ENCODE measurements around the gene COX17. TPM values are rescaled to one million over a fixed set of nuclear protein-coding genes. Genes with fewer than 3 reads are reported as not detected.
"Not testable (repeated sequence)": the region's sequence is repeated elsewhere in the genome, so short reads cannot be mapped to it uniquely, and the experiment has no call there.

COX17 gene
- total RNA-seq, 1 experiment from 2014 or later = 38.5 TPM

DNA sequence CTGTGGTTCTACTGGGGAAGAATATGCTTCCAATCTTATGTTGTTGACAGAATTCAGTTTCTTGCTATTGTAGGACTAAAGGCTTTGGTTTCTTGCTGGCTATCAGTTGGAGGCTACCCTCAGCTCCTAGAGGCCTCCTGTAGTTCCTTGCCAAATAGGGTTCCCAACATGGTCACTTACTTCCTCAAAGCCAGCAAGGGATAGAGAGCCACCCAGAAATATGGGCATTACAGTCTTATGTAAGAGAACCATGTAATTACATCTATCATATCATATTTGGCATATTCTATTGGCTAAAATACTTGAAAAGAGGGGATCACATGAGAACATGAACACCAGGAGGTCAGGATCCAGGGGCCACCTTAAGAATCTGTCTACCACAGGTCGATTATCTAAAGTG is 6.2 kb upstream of the COX17 start:
- H3K4me3 ChIP-seq (ENCODE audit: insufficient read depth, low read depth, low read length) = no peak overlapping the region
- no peak for DNase-seq
- H3K36me3 ChIP-seq (replicated peaks; ENCODE audit: control insufficient read depth, insufficient read depth, low read length) = no peaks in the 10 kb centered on the region
- H3K27me3 ChIP-seq (ENCODE audit: control insufficient read depth, insufficient read depth, low read length) = no peaks in the 10 kb centered on the region

DNA sequence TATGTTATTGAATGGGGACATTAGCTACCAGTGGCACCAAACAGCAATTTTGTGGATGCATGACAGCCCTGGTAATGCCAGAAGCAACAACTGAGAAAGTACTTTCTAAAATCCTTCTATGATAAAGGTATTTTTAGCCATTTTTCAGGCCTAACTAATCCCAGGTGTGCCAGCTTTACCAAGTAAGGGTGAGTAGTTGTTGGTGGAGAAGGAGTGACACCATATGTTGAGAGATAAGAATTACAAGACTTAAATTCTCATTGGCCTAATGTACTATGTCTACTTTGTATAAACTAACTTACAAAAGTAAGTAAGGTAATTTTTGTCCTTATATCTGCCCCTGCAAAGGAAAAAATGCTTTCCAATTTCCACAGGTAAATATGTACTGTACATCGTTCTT is 4.1 kb upstream of the COX17 start:
- Histone ChIP-seq H3K36me3 (replicated peaks; ENCODE audit: control insufficient read depth, insufficient read depth, low read length) (no peaks in the 10 kb centered on the region), H3K27me3 (ENCODE audit: control insufficient read depth, insufficient read depth, low read length) (no peaks in the 10 kb centered on the region), H3K4me3 (ENCODE audit: insufficient read depth, low read depth, low read length) (no peak overlapping the region)
- DNase-seq = no peak

DNA sequence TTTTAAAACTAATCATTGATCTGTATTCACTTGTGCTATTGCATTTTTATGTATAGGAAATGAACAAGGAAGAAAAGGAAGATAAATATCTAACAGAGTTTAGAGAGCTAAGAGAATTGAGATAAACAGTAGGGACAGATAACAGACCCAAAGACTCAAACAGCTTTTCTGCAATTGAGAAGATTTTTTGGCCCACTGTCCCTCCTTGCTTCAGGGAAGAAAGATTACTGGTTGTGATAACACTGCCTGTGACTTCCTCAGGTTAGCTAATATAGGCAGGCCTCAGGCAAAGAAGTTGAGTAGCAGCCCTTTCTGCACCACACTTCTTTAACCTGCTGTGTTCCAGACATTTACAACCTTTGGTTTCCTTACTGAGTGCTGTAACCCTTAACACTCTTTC is 2.7 kb upstream of the COX17 start:
- no peaks in the 10 kb centered on the region for H3K27me3 ChIP-seq (ENCODE audit: control insufficient read depth, insufficient read depth, low read length)
- DNase-seq = no peak
- H3K36me3 ChIP-seq (replicated peaks; ENCODE audit: control insufficient read depth, insufficient read depth, low read length) = no peaks in the 10 kb centered on the region
- H3K4me3 ChIP-seq (ENCODE audit: insufficient read depth, low read depth, low read length) = no peak overlapping the region

DNA sequence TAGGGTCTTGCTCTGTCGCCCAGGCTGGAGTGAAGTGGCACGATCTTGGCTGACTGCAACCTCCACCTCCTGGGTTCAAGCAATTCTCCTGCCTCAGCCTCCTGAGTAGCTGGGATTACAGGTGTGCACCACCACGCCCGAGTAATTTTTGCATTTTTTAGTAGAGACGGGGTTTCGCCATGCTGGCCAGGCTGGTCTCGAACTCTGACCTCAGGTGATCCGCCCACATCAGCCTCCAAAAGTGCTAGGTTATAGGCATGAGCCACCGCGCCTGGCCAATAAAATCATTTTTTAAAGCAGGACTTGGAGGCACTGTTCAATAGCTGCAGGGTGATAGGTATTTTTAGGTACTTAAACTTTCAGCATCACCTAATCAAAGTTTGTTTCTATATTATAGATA is 1.0 kb upstream of the COX17 start:
- H3K27me3 ChIP-seq (ENCODE audit: control insufficient read depth, insufficient read depth, low read length); H3K4me3 ChIP-seq (ENCODE audit: insufficient read depth, low read depth, low read length); DNase-seq; H3K36me3 ChIP-seq (replicated peaks; ENCODE audit: control insufficient read depth, insufficient read depth, low read length): not testable (repeated sequence)

DNA sequence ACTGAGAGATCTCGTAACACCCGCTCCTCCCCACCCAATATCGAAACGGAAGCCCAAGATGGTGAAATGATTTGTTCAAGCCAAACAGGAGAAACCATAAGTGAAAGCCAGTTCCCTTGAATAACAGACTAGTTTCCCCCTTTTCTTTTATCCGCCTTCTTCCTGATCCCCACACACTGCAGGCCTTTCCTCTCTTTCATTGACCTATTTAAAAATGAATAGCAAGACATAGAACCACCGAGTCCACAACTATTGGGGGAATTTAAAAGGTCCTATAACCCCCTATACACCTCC is 382 bp upstream of the COX17 start:
- Histone ChIP-seq H3K27me3 (ENCODE audit: control insufficient read depth, insufficient read depth, low read length) (no peaks in the 10 kb centered on the region), H3K4me3 (ENCODE audit: insufficient read depth, low read depth, low read length) (peak overlapping the region; percentile 80), H3K36me3 (replicated peaks; ENCODE audit: control insufficient read depth, insufficient read depth, low read length) (peaks cover 7% of the 10 kb centered on the region)
- DNase-seq = no peak

DNA sequence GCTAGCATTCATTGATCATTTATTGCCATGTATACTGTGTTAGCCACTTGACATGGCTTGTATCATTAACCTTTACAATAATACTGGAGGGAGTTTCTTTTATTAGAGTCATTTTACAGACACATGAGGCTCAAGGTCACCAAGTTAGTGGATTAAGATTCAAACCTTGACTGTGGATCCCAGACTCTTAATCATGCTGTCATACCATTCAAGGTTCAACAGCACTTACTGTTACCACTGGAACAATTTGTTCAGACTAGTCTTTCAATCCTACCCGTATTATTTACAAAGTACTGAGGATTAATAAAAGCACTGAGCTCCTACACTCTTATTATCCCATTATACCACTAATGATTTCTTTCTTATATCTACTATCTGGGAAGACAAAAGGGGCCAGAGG is 1.2 kb downstream of the COX17 start:
- H3K27me3 ChIP-seq (ENCODE audit: control insufficient read depth, insufficient read depth, low read length) = no peaks in the 10 kb centered on the region
- no peak for DNase-seq
- peaks cover 7% of the 10 kb centered on the region for H3K36me3 ChIP-seq (replicated peaks; ENCODE audit: control insufficient read depth, insufficient read depth, low read length)
- no peak overlapping the region for H3K4me3 ChIP-seq (ENCODE audit: insufficient read depth, low read depth, low read length)

DNA sequence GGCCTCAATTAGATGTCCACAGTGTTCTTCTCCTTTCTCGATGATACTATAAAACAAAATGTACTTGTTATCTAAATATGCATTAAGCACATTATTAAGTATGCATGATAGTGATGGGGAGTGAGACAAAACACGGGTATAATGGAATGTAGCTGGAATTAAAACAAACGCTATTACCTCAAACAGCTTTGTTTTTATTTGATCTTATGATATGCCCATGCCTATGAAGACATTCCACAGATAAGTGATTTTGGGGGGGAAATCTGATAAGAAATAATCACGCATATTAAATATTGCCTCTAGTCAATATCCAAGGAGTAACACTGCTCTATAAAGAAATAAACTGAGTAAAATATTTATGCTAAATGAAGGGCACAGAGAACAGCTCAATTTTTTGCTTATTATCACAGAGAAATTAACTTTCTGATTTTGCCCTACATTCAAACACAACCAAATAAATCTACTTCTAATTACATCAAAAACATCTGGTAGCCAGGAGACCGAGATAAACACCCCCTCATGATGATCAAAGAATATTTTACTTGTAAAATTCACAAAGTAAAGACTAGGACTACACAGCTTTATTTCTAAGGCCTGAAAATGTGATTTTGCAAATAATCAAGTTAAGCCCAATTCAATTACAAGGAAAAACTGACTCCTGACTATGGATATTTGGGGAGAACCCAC is 1.9 kb downstream of the COX17 start:
- no peaks in the 10 kb centered on the region for H3K27me3 ChIP-seq (ENCODE audit: control insufficient read depth, insufficient read depth, low read length)
- H3K36me3 ChIP-seq (replicated peaks; ENCODE audit: control insufficient read depth, insufficient read depth, low read length) = peaks cover 7% of the 10 kb centered on the region
- H3K4me3 ChIP-seq (ENCODE audit: insufficient read depth, low read depth, low read length) = no peak overlapping the region
- DNase-seq = no peak

DNA sequence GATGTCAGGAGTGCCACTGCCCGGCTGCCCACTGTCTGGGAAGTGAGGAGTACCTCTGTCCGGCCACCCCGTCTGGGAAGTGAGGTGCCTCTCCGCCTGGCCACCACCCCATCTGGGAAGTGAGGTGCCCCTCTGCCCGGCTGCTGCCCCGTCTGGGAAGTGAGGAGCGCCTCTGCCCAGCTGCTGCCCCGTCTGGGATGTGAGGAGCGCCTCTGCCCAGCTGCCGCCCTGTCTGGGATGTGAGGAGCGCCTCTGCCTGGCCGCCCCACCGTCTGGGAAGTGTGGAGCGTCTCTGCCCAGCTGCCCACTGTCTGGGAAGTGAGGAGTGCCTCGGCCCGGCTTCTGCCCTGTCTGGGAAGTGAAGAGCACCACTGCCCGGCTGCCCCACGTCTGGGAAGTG is 3.3 kb downstream of the COX17 start:
- H3K27me3 ChIP-seq (ENCODE audit: control insufficient read depth, insufficient read depth, low read length) = no peaks in the 10 kb centered on the region
- DNase-seq = no peak
- H3K36me3 ChIP-seq (replicated peaks; ENCODE audit: control insufficient read depth, insufficient read depth, low read length) = peaks cover 7% of the 10 kb centered on the region
- H3K4me3 ChIP-seq (ENCODE audit: insufficient read depth, low read depth, low read length) = no peak overlapping the region

DNA sequence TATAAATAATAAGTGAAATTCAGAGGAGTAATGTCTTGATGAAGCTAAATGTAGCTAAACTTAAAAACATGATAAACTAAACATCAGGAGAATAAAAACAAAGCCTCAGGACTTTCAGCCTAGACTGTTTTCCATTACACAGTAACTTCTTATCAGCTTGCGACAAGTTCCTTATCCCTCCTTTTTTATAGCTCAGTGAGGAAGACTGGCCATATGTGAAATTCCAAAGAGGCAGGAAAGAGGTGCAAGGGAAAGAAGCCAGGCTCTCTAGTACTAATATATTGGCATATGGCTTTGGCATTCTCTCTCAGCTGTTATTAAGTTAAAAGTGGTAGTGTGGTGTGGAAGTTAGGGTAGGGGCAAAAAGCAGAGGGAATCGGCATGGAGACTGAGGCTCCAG is 4.4 kb downstream of the COX17 start:
- H3K4me3 ChIP-seq (ENCODE audit: insufficient read depth, low read depth, low read length) = no peak overlapping the region
- no peaks in the 10 kb centered on the region for H3K27me3 ChIP-seq (ENCODE audit: control insufficient read depth, insufficient read depth, low read length)
- DNase-seq = no peak
- H3K36me3 ChIP-seq (replicated peaks; ENCODE audit: control insufficient read depth, insufficient read depth, low read length) = peaks cover 7% of the 10 kb centered on the region

DNA sequence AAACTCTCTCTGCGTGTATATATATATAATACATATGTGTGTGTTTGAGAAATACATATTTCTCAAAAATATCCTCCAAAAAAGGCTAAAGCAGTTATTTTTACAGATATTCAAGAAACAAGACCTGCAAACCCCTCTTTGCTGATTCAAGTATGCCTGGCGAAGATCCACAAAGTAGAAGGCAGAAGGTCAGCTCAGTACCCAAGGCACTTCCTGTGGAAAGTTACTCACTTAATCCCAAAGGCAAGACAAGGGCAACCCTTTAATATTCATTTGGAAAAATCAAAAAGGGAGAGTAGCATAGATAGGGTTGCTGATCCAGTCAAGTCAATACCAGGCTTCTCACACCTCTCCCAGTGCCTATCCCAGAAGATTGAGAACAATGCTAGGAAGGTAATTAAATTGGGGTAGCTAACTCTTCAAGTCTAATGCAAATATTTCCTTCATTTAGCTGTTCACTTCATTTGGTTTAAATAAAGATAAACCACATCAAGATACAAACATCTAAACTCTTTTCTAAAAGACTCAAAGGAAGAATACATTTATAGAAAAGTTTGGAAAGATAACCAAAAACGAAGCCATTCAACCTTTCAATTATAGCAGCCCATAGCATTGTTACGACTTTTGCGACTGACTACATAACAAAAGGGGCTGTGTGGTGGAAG is 7.2 kb downstream of the COX17 start:
- no peak for DNase-seq
- Histone ChIP-seq H3K36me3 (replicated peaks; ENCODE audit: control insufficient read depth, insufficient read depth, low read length) (peaks cover 7% of the 10 kb centered on the region), H3K4me3 (ENCODE audit: insufficient read depth, low read depth, low read length) (no peak overlapping the region), H3K27me3 (ENCODE audit: control insufficient read depth, insufficient read depth, low read length) (no peaks in the 10 kb centered on the region)

DNA sequence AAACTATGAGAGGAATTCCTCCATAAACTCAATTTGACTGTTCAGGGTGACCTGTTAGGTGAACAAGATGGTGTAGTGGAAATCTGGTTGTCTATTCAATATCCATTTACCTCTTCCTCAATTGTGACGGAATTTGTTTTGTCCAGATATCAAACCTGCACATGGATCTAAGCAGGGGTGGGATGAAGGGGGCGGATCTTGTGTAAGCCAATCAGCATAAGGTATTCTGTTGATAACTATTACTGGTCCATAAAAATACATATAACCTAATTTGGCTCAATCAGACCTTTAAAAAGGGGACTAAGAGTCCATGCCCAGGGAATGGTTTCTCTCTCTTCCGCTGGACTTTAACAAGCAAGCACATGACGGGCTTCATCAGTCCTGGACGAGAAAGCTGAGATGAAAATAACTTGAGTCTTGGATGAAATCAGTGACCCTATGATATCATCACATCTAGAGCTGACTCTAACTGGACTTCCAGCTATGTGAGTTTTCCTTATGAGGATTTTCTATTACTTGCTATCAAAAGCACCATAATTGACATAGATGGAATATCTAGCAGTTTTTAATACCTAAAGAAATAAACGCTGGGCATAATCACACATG is 11.1 kb downstream of the COX17 start:
- Histone ChIP-seq H3K4me3 (ENCODE audit: insufficient read depth, low read depth, low read length) (no peak overlapping the region), H3K36me3 (replicated peaks; ENCODE audit: control insufficient read depth, insufficient read depth, low read length) (no peaks in the 10 kb centered on the region; the same call in 1 of the 2 replicates)

DNA sequence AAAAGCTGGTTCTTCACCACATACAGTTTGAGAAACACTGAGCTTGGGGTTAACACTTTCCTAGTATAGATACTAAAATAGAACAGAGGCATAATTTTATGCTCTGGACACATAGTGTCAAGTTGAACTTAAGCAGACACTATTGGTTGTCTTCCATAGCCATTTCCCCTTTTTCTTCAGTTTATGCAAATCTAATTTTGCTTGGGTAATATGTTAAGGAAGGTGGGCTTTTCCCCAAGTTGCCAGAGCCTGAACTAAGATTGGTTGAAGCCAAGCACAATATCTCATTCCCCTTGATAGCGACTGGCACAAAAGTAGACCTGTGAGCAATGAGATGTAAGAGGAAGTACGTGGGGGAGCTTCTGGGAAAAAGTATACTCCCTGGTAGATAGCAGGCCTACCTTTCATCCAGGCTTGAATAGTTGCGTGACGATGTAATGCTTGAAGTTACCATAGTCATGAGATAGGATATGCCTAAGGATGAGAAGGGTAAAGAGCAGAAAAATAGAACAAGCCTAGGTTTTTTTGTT is 12.3 kb downstream of the COX17 start:
- DNase-seq = no peak
- no peak overlapping the region for H3K4me3 ChIP-seq (ENCODE audit: insufficient read depth, low read depth, low read length)
- H3K27me3 ChIP-seq (ENCODE audit: control insufficient read depth, insufficient read depth, low read length) = no peaks in the 10 kb centered on the region
- H3K36me3 ChIP-seq (replicated peaks; ENCODE audit: control insufficient read depth, insufficient read depth, low read length) = no peaks in the 10 kb centered on the region

More for the DNA sequence above, 11.1 kb downstream of the COX17 start:
- no peaks in the 10 kb centered on the region for H3K27me3 ChIP-seq (ENCODE audit: control insufficient read depth, insufficient read depth, low read length)
- DNase-seq = no peak

DNA sequence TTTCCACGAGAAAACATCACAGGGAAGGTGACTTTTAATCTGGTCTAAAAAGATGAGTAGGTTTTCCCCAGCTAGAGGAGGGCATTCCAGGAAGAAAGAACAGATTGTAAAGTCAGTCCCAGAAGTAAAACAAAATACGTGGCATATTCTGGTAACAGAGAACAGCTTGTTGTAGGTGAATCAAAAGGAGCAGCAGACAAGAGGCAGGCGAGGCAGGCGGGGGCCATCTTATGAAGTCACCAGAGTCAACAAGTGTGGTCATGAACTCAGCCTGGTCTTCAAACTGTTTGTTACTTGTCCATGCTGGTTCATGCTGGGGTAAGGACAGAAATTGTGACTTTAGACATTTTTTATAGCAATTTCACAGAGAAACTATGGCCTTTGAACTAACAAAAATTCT is 12.8 kb downstream of the COX17 start:
- no peak for DNase-seq
- no peak overlapping the region for H3K4me3 ChIP-seq (ENCODE audit: insufficient read depth, low read depth, low read length)
- no peaks in the 10 kb centered on the region for H3K27me3 ChIP-seq (ENCODE audit: control insufficient read depth, insufficient read depth, low read length)
- H3K36me3 ChIP-seq (replicated peaks; ENCODE audit: control insufficient read depth, insufficient read depth, low read length) = no peaks in the 10 kb centered on the region

DNA sequence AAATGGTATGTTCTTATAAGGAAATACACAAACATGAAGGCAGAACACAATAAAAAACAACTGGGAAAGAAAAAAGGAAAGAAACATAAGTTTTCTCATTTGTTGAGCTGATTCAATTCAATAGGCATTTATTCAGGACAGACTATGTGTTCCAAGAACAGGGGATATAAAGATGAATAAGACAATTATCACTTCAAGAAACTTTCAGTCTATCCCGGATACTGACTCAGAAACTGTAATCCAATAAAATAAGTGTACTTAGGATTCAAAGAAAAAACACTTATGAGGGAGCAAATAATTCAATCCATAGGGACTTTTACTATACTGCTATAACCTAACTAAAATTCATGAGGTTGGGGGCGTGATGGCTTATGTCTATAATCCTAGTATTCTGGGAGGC is 13.3 kb downstream of the COX17 start:
- Histone ChIP-seq H3K4me3 (ENCODE audit: insufficient read depth, low read depth, low read length) (no peak overlapping the region), H3K36me3 (replicated peaks; ENCODE audit: control insufficient read depth, insufficient read depth, low read length) (no peaks in the 10 kb centered on the region), H3K27me3 (ENCODE audit: control insufficient read depth, insufficient read depth, low read length) (no peaks in the 10 kb centered on the region)
- no peak for DNase-seq

DNA sequence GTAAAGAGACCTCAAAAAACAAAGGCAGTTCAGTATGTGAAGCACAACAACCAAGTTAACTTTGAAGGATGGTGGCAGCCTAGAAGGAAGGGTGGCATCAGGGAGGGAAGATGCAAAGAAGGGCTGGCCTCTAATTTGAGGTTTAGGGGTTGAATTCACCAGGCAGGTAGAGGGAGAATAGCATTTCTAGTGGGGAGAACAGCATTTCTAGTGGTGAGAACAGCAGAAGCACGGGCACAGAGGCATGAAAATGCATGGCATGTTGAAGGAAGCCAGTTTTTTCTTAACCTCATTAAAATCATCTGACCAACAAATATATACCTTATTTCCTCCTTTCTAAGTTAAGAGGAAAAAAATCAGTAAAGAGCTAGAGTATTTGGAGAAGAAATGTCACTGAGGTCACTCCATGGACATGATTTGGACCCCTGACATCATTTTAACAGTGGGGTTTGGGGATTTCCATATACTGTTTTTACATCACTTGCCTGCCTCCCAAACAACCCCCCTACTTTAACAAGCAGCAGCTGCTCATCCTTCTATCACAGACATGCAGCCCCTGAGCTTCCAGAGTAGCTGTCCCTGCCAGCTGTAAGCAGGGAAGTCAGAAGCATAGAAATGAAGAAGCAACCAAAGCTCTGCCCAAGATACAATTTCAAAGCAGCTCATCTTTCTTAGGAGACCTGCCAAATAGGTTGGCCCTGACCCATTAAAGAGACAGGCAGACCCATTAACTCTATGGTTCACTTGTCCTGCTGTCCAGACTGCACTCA is 14.4 kb downstream of the COX17 start:
- no peak for DNase-seq
- no peaks in the 10 kb centered on the region for H3K27me3 ChIP-seq (ENCODE audit: control insufficient read depth, insufficient read depth, low read length)
- no peaks in the 10 kb centered on the region for H3K36me3 ChIP-seq (replicated peaks; ENCODE audit: control insufficient read depth, insufficient read depth, low read length)
- no peak overlapping the region for H3K4me3 ChIP-seq (ENCODE audit: insufficient read depth, low read depth, low read length)
